Esophagus squamous epithelium (tissue), 4 donors: ENCODE results near the gene RSPO4.

Experiments used
- POLR2A ChIP-seq, 4 donors: fragments of 450-650 bp; IDR thresholded peaks; one replicate each; pipeline ENCODE4 v1.6.1; 2017; ENCODE audit warnings: antibody characterized with exemption in 4 of 4, mild to moderate bottlenecking in 4 of 4, moderate library complexity in 3 of 4
- TF ChIP-seq, protein P1 (sequence below), 6 experiments: fragments of 450-650 bp in 4 of 6; fragments of 200-600 bp in 2 of 6; sonication (generic) in 2 of 6; IDR thresholded peaks; one replicate each; pipeline ENCODE4 v1.5.1; 2016 to 2019; ENCODE audit warnings: antibody characterized with exemption in 6 of 6, mild to moderate bottlenecking in 4 of 6, moderate library complexity in 4 of 6

DNA sequence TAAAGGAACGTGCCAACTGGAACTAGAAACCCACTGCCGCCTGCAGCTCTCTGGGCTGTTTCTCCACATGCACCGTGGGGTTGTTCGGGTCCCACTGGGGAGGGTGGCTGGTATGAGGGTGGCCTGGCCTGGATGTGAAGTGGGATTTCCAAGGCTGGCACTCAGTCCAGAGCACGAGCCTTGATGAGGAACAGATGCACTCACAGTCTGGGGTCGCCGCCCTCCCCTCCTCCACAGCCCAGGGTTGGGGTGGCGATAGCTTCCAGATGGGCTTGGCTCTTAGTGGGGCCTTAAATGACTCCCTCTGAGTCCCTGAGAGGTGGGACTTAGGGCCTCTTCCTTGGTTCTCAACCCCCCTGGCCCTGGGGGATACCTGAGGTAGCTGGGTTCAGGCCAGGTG, 55.3 kb downstream of the RSPO4 start:
- TF ChIP-seq, protein P1, sequence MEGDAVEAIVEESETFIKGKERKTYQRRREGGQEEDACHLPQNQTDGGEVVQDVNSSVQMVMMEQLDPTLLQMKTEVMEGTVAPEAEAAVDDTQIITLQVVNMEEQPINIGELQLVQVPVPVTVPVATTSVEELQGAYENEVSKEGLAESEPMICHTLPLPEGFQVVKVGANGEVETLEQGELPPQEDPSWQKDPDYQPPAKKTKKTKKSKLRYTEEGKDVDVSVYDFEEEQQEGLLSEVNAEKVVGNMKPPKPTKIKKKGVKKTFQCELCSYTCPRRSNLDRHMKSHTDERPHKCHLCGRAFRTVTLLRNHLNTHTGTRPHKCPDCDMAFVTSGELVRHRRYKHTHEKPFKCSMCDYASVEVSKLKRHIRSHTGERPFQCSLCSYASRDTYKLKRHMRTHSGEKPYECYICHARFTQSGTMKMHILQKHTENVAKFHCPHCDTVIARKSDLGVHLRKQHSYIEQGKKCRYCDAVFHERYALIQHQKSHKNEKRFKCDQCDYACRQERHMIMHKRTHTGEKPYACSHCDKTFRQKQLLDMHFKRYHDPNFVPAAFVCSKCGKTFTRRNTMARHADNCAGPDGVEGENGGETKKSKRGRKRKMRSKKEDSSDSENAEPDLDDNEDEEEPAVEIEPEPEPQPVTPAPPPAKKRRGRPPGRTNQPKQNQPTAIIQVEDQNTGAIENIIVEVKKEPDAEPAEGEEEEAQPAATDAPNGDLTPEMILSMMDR (IDR thresholded peaks at IDR 0.05) = no peak
- no peak for TF ChIP-seq POLR2A (IDR thresholded peaks at IDR 0.05)
